ENCODE measurements around the gene BACE2. TPM values are rescaled to one million over a fixed set of nuclear protein-coding genes. Genes with fewer than 3 reads are reported as not detected.

Gene BACE2
- total RNA-seq, 2 experiments from 2014 or later, result not detected

DNA sequence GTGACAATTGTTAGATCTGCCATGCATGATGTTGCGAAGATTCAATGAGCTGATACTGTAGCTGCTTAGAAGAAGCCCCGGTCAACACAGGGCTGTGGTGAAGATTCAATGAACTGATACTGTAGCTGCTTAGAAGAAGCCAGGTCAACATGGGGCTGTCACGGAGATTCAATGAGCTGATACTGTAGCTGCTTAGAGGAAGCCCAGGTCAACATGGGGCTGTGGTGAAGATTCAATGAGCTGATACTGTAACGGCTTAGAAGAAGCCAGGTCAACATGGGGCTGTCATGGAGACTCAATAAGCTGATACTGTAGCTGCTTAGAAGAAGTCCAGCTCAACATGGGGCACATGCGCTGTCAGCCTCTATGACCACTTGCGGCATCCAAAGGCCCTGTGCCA is 18.8 kb upstream of the BACE2 start:
- intact Hi-C loops (cut with micrococcal nuclease; ENCODE audit: unreplicated experiment), result no loop called here
- ChIA-PET CTCF (ENCODE audit: unreplicated experiment) (no interaction called here), POLR2A (no interaction called here)
- TF ChIP-seq, protein P1, sequence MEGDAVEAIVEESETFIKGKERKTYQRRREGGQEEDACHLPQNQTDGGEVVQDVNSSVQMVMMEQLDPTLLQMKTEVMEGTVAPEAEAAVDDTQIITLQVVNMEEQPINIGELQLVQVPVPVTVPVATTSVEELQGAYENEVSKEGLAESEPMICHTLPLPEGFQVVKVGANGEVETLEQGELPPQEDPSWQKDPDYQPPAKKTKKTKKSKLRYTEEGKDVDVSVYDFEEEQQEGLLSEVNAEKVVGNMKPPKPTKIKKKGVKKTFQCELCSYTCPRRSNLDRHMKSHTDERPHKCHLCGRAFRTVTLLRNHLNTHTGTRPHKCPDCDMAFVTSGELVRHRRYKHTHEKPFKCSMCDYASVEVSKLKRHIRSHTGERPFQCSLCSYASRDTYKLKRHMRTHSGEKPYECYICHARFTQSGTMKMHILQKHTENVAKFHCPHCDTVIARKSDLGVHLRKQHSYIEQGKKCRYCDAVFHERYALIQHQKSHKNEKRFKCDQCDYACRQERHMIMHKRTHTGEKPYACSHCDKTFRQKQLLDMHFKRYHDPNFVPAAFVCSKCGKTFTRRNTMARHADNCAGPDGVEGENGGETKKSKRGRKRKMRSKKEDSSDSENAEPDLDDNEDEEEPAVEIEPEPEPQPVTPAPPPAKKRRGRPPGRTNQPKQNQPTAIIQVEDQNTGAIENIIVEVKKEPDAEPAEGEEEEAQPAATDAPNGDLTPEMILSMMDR (conservative IDR thresholded peaks at IDR 0.05; ENCODE audit: low read length), result no peak
- no peak for TF ChIP-seq EZH2phosphoT487 (IDR thresholded peaks at IDR 0.05; ENCODE audit: borderline replicate concordance, low read depth, low read length)
- Histone ChIP-seq H3K4me1 (ENCODE audit: insufficient read depth, low read length, poor library complexity, severe bottlenecking) (no peaks in the 10 kb centered on the region), H3K9me3 (ENCODE audit: low read length) (no peaks in the 10 kb centered on the region), H3K4me2 (ENCODE audit: low read length) (no peak overlapping the region), H3K4me3 (ENCODE audit: low read depth, low read length, poor library complexity, severe bottlenecking) (no peak overlapping the region), H3K79me2 (ENCODE audit: insufficient read depth, low read depth, low read length) (no peaks in the 10 kb centered on the region), H3K9me2 (ENCODE audit: insufficient read depth, low read length) (no peaks in the 10 kb centered on the region), H3K36me3 (ENCODE audit: insufficient read depth, low read length) (no peaks in the 10 kb centered on the region), H3K27ac (ENCODE audit: low read depth, low read length, poor library complexity, severe bottlenecking) (no peak overlapping the region), H4K20me1 (ENCODE audit: insufficient read depth, low read length) (no peaks in the 10 kb centered on the region), H2AFZ (ENCODE audit: low read length) (no peak overlapping the region)
- no TSS peak for BruUV-seq (replicated peaks)
- DNase-seq (ENCODE audit: low spot score), result no peak

DNA sequence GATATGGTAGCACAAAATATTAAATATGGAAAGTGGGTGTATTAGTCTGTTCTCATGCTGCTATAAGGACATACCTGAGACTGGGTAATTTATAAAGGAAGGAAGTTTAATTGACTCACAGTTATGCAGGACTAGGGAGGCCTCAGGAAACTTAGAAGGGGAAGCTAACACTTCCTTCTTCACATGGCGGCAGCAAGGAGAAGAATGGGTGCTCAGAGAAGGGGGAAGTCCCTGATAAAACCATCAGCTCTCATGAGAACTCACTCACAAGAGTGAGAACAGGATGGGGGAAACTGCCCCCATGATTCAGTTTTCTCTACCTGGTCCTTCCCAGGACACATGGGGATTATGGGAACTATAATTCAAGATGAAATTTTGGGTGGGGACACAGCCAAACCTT is 15.8 kb upstream of the BACE2 start:
- no peak for DNase-seq (ENCODE audit: low spot score)
- H3K4me3 ChIP-seq (ENCODE audit: low read depth, low read length, poor library complexity, severe bottlenecking), result no peak overlapping the region
- ChIA-PET CTCF (ENCODE audit: unreplicated experiment) (no interaction called here), POLR2A (interaction anchor here (0.7 kb wide), 1 partner anchor 603 kb away, joined by 3 read pairs; no protein-coding TSS in a partner anchor)
- TF ChIP-seq, protein P1 (conservative IDR thresholded peaks at IDR 0.05; ENCODE audit: low read length), result no peak
- no peak for TF ChIP-seq EZH2phosphoT487 (IDR thresholded peaks at IDR 0.05; ENCODE audit: borderline replicate concordance, low read depth, low read length)
- H3K27ac ChIP-seq (ENCODE audit: low read depth, low read length, poor library complexity, severe bottlenecking), result no peak overlapping the region
- H3K4me2 ChIP-seq (ENCODE audit: low read length), result no peak overlapping the region
- no peak overlapping the region for H2AFZ ChIP-seq (ENCODE audit: low read length)
- H3K4me1 ChIP-seq (ENCODE audit: insufficient read depth, low read length, poor library complexity, severe bottlenecking), result no peaks in the 10 kb centered on the region
- no TSS peak for BruUV-seq (replicated peaks)
- intact Hi-C loops (cut with micrococcal nuclease; ENCODE audit: unreplicated experiment), result no loop called here
- H4K20me1 ChIP-seq (ENCODE audit: insufficient read depth, low read length), result no peaks in the 10 kb centered on the region
- no peaks in the 10 kb centered on the region for H3K9me3 ChIP-seq (ENCODE audit: low read length)
- no peaks in the 10 kb centered on the region for H3K36me3 ChIP-seq (ENCODE audit: insufficient read depth, low read length)
- H3K79me2 ChIP-seq (ENCODE audit: insufficient read depth, low read depth, low read length), result no peaks in the 10 kb centered on the region
- H3K9me2 ChIP-seq (ENCODE audit: insufficient read depth, low read length), result no peaks in the 10 kb centered on the region

DNA sequence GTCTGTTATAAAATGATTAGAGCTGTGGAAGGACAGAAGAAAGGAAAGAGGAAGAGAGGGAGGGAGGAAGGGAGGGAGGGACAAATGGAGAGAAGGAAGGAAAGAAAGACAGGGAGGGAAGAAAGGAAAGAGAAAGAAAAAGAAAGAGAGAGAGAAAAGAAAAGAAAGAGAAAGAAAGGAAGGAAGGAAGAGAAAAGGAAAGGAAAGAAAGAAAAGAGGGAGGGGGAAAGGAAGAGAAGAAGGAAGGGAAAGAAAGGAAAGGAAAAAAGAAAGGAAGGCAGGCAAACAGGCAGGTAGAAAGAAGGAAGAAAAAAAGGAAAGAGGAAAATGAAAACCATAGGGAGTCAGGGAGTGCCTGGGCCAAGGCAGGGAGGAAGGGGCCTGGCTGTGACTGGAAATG is 14.5 kb upstream of the BACE2 start:
- no TSS peak for BruUV-seq (replicated peaks)
- no peak overlapping the region for H2AFZ ChIP-seq (ENCODE audit: low read length)
- H3K4me3 ChIP-seq (ENCODE audit: low read depth, low read length, poor library complexity, severe bottlenecking), result no peak overlapping the region
- H4K20me1 ChIP-seq (ENCODE audit: insufficient read depth, low read length), result no peaks in the 10 kb centered on the region
- DNase-seq (ENCODE audit: low spot score), result no peak
- intact Hi-C loops (cut with micrococcal nuclease; ENCODE audit: unreplicated experiment), result no loop called here
- no peaks in the 10 kb centered on the region for H3K36me3 ChIP-seq (ENCODE audit: insufficient read depth, low read length)
- H3K9me2 ChIP-seq (ENCODE audit: insufficient read depth, low read length), result no peaks in the 10 kb centered on the region
- ChIA-PET CTCF (ENCODE audit: unreplicated experiment) (no interaction called here), POLR2A (no interaction called here)
- no peaks in the 10 kb centered on the region for H3K4me1 ChIP-seq (ENCODE audit: insufficient read depth, low read length, poor library complexity, severe bottlenecking)
- H3K4me2 ChIP-seq (ENCODE audit: low read length), result no peak overlapping the region
- H3K27ac ChIP-seq (ENCODE audit: low read depth, low read length, poor library complexity, severe bottlenecking), result no peak overlapping the region
- TF ChIP-seq, protein P1 (conservative IDR thresholded peaks at IDR 0.05; ENCODE audit: low read length), result no peak
- no peak for TF ChIP-seq EZH2phosphoT487 (IDR thresholded peaks at IDR 0.05; ENCODE audit: borderline replicate concordance, low read depth, low read length)
- H3K9me3 ChIP-seq (ENCODE audit: low read length), result no peaks in the 10 kb centered on the region
- no peaks in the 10 kb centered on the region for H3K79me2 ChIP-seq (ENCODE audit: insufficient read depth, low read depth, low read length)

Measured in OCI-LY7 (cell line).